OCI-LY7 (cell line): ENCODE measurements around the gene ERICH3.

Source experiments
- EZH2phosphoT487 ChIP-seq: fragments of 200-600 bp; sonication (generic); IDR thresholded peaks from 2 replicates; pipeline ENCODE4 v1.6.1; 2018; ENCODE audit warnings: low read depth, borderline replicate concordance, mild to moderate bottlenecking, mixed run types, antibody characterized with exemption, low read length, moderate library complexity, mixed read lengths
- TF ChIP-seq, protein P1 (sequence below): fragments of 200-600 bp; sonication (generic); conservative IDR thresholded peaks from 2 replicates; pipeline ENCODE4 v1.5.1; 2014; ENCODE audit warnings: mild to moderate bottlenecking, antibody characterized with exemption, low read length, moderate library complexity, mixed read lengths

- TF ChIP-seq, protein P1, sequence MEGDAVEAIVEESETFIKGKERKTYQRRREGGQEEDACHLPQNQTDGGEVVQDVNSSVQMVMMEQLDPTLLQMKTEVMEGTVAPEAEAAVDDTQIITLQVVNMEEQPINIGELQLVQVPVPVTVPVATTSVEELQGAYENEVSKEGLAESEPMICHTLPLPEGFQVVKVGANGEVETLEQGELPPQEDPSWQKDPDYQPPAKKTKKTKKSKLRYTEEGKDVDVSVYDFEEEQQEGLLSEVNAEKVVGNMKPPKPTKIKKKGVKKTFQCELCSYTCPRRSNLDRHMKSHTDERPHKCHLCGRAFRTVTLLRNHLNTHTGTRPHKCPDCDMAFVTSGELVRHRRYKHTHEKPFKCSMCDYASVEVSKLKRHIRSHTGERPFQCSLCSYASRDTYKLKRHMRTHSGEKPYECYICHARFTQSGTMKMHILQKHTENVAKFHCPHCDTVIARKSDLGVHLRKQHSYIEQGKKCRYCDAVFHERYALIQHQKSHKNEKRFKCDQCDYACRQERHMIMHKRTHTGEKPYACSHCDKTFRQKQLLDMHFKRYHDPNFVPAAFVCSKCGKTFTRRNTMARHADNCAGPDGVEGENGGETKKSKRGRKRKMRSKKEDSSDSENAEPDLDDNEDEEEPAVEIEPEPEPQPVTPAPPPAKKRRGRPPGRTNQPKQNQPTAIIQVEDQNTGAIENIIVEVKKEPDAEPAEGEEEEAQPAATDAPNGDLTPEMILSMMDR = no peak
- TF ChIP-seq EZH2phosphoT487 = no peak
Observed at GRCh38 chr1:74673351-74674111, at the start of gene ERICH3.
